SJSA1 (cell line): ENCODE results near the gene CPNE1. TPM values are rescaled to one million over a fixed set of nuclear protein-coding genes. Genes with fewer than 3 reads are reported as not detected.
A peak's percentile ranks its signal among the peaks of the same experiment; 100 is the strongest.
"Not testable (repeated sequence)": the region's sequence is repeated elsewhere in the genome, so short reads cannot be mapped to it uniquely, and the experiment has no call there.

Source experiments
- DNase-seq, 2 experiments: peaks; one replicate each; pipeline ENCODE4 v3.0.0-alpha.2; 2015 to 2020; ENCODE audit warnings: low spot score in 2 of 2, low read depth in 1 of 2
- H3K27ac ChIP-seq: fragments of 250-450 bp; sonication (Bioruptor Pico); 2 replicates; pipeline ENCODE4 v1.5.1; 2020; ENCODE audit warnings: mild to moderate bottlenecking, moderate library complexity
- H3K27me3 ChIP-seq: fragments of 250-450 bp; sonication (Bioruptor Pico); replicated peaks from 2 replicates; pipeline ENCODE4 v1.5.1; 2020; ENCODE audit warnings: mild to moderate bottlenecking, moderate library complexity
- H3K36me3 ChIP-seq: fragments of 250-450 bp; sonication (Bioruptor Pico); 2 replicates; pipeline ENCODE4 v1.5.1; 2020; ENCODE audit warnings: mild to moderate bottlenecking
- H3K4me1 ChIP-seq: fragments of 250-450 bp; sonication (Bioruptor Pico); replicated peaks from 2 replicates; pipeline ENCODE4 v1.6.1; 2021; ENCODE audit warnings: mild to moderate bottlenecking
- H3K4me3 ChIP-seq: fragments of 250-450 bp; sonication (Bioruptor Pico); 2 replicates; pipeline ENCODE4 v1.5.1; 2020; ENCODE audit warnings: mild to moderate bottlenecking
- H3K9me3 ChIP-seq: fragments of 250-450 bp; sonication (Bioruptor Pico); replicated peaks from 2 replicates; pipeline ENCODE4 v1.5.1; 2020; ENCODE audit warnings: mild to moderate bottlenecking
- total RNA-seq: library from RNA; depleted of rRNA; stranded (reverse); fragments of >200 nt; shearing (Covaris generic); gene quantifications from 2 replicates; pipeline ENCODE4 v1.2.3, GENCODE V29; 2014; rRNA removed

The CPNE1 gene
- total RNA-seq: 122 and 162 TPM in 2 replicates

DNA sequence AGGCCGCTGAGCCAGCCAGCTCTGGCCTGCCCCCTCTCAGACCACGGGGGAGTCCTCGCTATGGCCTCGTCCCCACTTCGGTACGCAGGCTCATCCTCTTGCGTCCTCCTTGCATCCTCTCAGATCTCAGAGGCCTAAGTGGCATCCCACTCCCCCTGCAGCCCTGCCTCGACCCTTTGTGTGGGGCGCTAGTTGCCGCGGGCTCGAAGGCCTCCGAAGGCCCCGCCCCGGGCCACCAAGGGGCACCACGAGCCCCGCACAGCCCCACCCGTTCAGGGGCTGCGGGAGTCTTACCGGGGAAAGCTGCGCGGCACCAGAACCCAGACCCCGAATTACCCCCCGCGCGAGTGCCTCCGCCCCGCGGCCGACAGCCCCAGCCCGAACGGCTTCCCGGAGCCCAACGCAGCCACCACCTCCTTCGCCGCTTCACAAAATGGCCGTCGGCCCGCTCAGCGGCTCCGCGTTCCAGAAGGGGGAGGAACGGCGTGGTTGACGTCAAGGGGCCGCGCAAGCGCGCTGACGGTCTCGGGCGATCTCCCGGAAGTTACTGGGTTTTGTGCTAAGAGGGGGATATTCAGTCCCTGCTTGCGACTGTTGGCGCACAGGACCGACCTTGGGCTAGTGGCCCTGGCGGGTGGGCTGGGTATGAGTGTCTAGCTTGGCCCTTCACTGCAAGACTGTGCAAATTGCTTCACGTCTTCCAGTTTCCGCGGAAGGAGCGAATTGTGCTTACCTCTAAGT is at the start of gene CPNE1, which contains the start of gene RBM12:
Gene CPNE1, minus strand, starts transcription at position 435 of the 741 bp plus-strand sequence. CDS start 31,977 bp downstream, outside the sequence.
Gene RBM12, minus strand, starts transcription at position 435 of the 741 bp plus-strand sequence. CDS start 9,578 bp downstream, outside the sequence.
- H3K36me3 ChIP-seq: peaks cover 24% of the 10 kb centered on the region
- H3K4me3 ChIP-seq: peak within 1 kb of the TSS; percentile 73
- H3K27ac ChIP-seq: peak within 1 kb of the TSS; percentile 90
- peak; percentile 94 to 95 for DNase-seq
- H3K9me3 ChIP-seq: no peaks in the 10 kb centered on the region
- no peaks in the 10 kb centered on the region for H3K27me3 ChIP-seq
- H3K4me1 ChIP-seq: peaks cover 29% of the 10 kb centered on the region

DNA sequence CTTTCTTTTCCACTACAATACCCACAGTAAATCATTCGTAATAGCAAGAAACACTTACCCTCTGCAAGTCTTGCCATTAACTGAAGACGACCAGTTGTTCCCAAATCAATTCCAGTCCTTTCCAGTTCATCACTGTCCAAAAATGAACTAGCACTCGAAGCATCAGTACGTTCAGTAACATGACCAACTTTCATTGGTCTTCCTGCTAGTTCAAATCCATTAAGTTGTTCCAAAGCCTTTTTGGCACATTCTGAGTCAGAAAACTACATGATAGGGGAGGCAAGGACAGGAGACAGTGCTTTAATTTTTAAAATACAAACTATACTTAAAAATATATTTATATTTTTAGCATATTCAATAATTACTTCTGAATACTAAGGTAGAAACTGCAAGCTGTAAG is 49.4 kb upstream of the CPNE1 start:
- Histone ChIP-seq H3K36me3 (peaks cover 98% of the 10 kb centered on the region), H3K27ac (no peak overlapping the region), H3K4me1 (no peaks in the 10 kb centered on the region), H3K4me3 (no peak overlapping the region), H3K27me3 (no peaks in the 10 kb centered on the region), H3K9me3 (no peaks in the 10 kb centered on the region)
- DNase-seq: no peak

DNA sequence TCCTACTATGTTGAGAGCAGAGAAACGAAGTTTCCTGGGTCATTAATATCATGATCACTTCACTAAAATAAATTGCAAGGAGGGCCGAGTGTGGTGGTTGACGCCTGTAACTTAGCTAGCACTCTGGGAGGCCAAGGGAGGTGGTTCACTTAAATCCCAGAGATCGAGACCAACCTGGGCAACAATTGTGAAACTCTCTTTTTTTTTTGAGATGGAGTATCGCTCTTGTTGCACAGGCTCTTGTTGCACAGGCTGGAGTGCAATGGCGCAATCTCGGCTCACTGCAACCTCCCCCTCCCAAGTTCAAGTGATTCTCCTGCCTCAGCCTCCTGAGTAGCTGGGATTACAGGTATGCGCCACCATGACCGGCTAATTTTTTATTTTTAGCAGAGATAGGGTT is 48.4 kb upstream of the CPNE1 start:
- H3K4me3 ChIP-seq, H3K9me3 ChIP-seq, H3K27ac ChIP-seq, DNase-seq, H3K27me3 ChIP-seq, H3K4me1 ChIP-seq: not testable (repeated sequence)
- peaks cover 98% of the 10 kb centered on the region for H3K36me3 ChIP-seq

DNA sequence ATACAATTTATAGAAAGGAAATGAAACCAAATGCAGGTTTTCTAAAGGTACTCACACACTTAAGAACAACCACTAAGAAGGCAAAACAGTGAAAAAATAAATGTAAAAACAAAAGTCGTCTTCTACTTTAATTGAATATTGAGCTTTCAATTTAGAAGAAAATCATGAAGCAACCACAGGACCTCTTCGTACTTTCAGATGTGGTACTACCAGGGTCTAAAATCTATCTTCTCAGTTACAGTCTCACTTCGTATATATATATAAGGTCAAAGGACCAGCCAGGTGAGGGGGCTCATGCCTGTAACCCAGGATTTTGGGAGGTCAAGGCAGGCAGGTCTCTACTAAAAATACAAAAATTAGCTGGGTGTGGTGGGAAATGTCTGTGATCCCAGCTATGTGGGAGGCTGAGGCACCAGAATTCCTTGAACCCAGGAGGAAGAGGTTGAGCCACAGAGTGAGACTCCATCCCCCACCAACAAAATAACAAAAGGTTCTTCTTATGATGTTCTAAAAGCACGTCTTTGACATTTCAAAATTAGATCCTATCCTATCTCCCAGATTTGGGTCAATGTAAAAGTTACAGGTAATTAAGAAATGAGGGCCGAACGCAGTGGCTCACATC is 47.0 kb upstream of the CPNE1 start:
- no peaks in the 10 kb centered on the region for H3K27me3 ChIP-seq
- H3K9me3 ChIP-seq: no peaks in the 10 kb centered on the region
- no peak for DNase-seq
- H3K4me3 ChIP-seq: no peak overlapping the region
- H3K36me3 ChIP-seq: peaks cover 98% of the 10 kb centered on the region
- H3K27ac ChIP-seq: no peak overlapping the region
- H3K4me1 ChIP-seq: no peaks in the 10 kb centered on the region

DNA sequence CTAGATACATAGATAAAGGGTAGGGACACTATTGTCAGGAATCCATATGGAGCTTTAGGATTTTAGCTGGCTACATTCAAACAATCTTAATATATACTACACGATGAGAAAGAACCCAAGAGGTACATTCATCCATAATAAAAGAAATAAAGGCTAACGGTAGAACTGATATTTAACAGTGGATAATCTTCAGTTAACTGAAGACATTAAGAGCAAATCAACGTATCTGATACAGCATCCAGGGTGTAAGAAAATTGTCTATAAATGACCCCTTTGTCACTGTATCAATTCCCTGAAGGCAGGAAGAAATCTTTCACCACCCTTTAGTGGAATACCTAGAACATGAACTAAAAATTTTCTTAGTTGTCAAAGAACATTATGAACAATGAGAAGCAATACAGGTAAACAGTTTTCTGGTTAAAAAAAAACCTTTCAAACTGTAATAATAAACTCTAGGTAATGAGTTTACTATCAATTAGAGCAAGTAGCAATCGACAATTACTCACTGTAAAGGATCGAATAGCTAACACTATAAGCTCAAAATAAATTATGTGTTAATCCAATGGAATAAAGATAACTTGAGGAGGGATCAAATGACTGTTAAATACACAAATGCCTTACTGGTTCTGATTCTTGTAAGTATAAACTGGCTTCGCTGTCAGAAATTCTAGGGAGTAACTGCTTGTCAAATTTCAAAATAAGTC is 46.3 kb upstream of the CPNE1 start:
- no peak for DNase-seq
- Histone ChIP-seq H3K4me3 (no peak overlapping the region), H3K27ac (no peak overlapping the region), H3K4me1 (no peaks in the 10 kb centered on the region), H3K36me3 (peaks cover 98% of the 10 kb centered on the region), H3K9me3 (no peaks in the 10 kb centered on the region), H3K27me3 (no peaks in the 10 kb centered on the region)

DNA sequence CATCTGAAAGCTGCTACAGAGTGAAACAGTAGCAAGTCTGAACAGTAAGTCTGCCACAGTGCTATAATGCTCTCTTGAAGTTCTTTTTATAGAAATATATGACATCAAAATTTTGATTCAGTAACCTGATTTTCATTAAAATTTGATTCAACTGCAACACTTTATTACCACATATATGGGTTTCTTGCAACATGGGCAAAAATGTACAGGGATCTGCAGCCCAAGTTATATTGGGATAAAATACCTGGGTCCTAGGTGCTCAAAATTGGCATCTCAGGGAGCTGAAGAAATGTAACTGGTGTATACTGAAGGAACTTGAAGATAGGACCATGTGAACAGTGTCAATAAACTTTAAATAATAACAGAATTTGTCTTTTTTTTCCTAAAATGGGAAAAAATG is 45.3 kb upstream of the CPNE1 start:
- H3K9me3 ChIP-seq: no peaks in the 10 kb centered on the region
- no peak for DNase-seq
- H3K27ac ChIP-seq: no peak overlapping the region
- no peaks in the 10 kb centered on the region for H3K27me3 ChIP-seq
- no peak overlapping the region for H3K4me3 ChIP-seq
- H3K4me1 ChIP-seq: no peaks in the 10 kb centered on the region
- H3K36me3 ChIP-seq: peaks cover 98% of the 10 kb centered on the region

DNA sequence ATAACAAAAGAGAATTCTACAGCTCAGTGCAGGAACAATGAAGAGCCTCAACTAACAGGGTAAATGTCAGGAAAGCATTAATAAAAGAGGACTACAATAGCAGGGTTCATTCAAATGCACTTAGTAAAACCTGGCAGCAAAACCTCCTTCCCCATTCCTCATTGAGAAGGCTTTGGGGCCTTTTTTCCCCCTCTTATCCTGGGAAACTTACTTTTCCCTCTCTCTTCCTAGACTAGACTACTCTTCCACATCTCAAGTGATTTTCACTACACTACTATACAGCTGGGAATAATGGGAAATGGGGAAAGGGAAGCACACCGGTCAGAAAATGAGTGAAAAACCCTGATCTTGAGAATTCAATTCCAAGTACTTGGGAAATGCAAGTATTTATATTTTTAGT is 44.6 kb upstream of the CPNE1 start:
- Histone ChIP-seq H3K9me3 (no peaks in the 10 kb centered on the region), H3K27me3 (no peaks in the 10 kb centered on the region), H3K4me3 (no peak overlapping the region), H3K4me1 (no peaks in the 10 kb centered on the region), H3K36me3 (peaks cover 98% of the 10 kb centered on the region), H3K27ac (no peak overlapping the region)
- DNase-seq: no peak

DNA sequence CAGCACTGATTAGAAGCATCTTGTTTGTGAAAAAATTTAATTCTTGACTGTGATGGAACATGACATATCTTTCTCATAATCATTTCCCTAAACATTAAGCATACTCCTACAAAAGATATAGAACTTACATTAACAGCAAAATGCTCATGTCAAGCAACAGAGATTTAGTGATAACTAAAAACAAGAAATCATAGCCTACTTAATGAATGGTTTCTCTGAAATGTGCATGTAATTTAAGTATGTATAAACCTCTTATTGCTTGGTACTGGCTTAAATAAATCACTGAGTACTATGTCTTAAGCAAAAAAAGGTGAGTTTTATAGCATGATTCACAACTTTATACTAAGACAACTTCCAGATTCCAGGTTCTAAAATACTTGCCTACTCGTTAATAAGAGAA is 43.8 kb upstream of the CPNE1 start:
- Histone ChIP-seq H3K4me1 (no peaks in the 10 kb centered on the region), H3K27me3 (no peaks in the 10 kb centered on the region), H3K9me3 (no peaks in the 10 kb centered on the region), H3K27ac (no peak overlapping the region), H3K4me3 (no peak overlapping the region), H3K36me3 (peaks cover 98% of the 10 kb centered on the region)
- DNase-seq: no peak

DNA sequence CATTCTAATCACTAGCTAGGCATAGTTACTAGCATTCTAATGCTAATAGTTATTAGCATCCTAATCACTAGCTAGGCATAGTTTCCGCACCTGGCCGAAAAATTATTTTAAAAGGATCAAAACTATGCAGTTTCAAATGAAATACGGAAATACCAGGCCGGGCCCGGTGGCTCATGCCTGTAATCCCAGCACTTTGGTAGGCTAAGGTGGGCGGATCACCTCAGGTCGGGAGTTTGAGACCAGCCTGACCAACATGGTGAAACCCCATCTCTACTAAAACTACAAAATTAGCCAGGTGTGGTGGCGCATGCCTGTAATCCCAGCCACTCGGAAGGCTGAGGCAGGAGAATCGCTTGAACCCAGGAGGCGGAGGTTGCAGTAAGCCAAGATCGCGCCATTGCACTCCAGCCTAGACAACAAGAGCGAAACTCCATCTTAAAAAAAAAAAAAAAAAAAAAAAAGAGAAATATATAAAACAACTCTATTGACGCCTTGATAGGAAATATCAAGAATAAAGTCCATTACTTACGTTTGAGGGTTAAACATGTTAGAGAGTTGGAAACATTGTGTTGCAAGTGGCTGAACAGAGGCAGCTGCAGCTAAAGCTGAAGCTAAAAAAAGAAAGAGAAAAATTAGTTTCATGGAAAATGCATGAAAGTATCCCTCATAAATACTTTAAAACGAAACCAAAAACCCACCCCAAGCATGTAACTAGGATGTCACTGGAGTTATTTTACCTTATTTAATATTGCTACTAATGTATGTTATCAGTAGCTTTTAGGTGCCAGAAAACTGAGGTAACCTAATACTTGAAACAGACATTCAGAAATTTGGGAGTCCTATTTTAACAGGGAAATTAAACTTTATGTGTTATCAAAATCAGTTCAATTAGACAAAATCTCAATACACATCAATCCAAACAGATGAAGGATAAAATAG is 42.2 kb upstream of the CPNE1 start:
- not testable (repeated sequence) for H3K4me3 ChIP-seq, H3K9me3 ChIP-seq
- peaks cover 100% of the 10 kb centered on the region for H3K36me3 ChIP-seq

DNA sequence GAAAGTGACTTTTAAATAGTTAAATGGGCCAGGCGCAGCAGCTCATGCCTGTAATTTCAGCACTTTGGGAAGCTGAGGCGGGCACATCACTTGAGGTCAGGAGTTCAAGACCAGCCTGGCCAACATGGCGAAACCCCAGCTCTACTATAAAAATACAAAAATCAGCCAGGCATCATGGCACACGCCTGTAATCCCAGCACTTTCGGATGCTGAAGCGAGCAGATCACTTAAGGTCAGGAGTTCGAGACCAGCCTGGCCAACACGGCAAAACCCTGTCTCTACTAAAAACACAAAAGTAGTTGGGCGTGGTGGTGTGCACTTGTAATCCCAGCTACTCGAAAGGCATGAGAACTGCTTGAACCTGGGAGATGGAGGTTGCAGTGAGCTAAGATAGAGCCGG is 41.2 kb upstream of the CPNE1 start:
- DNase-seq: peak in 1 of 2 experiments; percentile 11
- H3K9me3 ChIP-seq, H3K4me1 ChIP-seq, H3K4me3 ChIP-seq, H3K27ac ChIP-seq, H3K27me3 ChIP-seq: not testable (repeated sequence)
- peaks cover 100% of the 10 kb centered on the region for H3K36me3 ChIP-seq

More for the DNA sequence above, 42.2 kb upstream of the CPNE1 start:
- DNase-seq, H3K4me1 ChIP-seq, H3K27ac ChIP-seq, H3K27me3 ChIP-seq: not testable (repeated sequence)

DNA sequence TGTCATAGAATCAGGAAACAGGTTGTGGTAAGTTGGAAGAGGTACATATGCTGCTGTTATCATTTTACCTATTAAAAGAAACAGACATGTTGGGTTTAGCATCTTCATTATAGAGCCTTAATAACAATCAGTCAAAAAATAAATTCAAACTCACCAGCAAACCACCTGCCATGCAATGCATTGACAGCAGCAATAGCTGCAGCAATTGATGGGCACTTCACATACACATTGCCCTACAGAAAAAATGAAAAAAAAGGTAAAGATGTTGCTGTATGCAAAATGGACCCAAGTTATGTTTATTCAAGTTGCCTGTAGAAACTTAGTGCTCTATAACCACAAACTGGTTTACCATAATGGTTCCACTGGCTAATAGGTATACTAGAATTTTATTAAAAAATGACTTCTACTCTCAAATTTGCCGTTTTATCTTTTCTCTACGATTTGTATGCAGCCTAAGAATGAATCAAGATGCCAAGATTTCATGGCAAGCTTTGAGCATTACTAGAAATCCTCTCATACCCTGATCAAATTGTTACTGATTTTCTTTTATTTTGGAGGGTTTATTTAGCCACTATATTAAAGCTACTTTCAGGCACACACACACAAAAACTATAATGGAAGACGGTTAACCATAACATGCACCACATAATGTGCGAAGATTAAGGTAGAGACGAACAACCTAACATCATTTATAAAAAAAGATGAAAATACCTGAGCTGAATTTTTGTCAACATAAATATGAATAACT is 40.0 kb upstream of the CPNE1 start:
- Histone ChIP-seq H3K4me1 (peaks cover 10% of the 10 kb centered on the region), H3K27me3 (no peaks in the 10 kb centered on the region), H3K4me3 (no peak overlapping the region), H3K9me3 (no peaks in the 10 kb centered on the region), H3K36me3 (peaks cover 95% of the 10 kb centered on the region), H3K27ac (no peak overlapping the region)
- DNase-seq: no peak

DNA sequence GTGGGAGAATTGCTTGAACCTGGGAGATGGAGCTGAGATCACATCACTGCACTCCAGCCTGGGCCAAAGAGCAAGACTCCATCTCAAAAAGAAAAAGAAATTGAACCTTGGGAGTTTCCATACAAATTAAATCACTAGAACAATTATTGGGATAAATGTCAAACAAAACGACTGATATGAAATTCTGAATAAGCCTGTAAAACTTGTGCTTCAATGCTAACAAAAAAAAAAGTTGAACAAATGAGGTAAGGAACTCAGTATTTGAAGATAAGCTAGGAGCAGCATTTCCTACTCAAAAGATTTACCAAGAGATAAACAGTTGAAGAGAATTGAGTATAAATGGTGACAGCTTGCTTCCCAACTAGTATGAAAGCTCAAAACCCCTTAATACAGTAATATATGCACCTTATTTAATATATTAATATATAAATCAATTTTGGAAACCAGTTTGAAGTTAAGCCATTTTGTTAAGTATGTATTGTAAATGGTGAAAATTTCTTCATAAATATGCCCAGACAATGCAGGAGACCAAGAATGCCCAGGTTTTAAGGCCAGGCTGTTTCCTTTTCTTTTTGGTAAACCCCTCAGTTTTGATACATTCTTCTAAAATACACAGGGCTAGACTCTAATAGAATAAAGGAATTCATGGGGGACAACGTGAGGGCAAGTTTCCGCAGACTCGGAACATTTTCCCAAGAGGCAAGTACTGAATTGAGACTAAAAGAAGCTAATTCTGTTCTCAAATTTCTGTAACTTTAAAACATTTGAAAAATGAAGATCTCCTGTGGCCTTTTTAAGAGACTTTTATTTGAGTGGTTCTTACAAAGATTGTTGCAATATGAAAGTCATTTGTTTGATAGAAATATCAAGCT is 38.4 kb upstream of the CPNE1 start:
- DNase-seq: peak in 1 of 2 experiments; percentile 8
- no peak overlapping the region for H3K4me3 ChIP-seq
- no peak overlapping the region for H3K27ac ChIP-seq
- peaks cover 15% of the 10 kb centered on the region for H3K4me1 ChIP-seq
- H3K36me3 ChIP-seq: peaks cover 86% of the 10 kb centered on the region
- H3K27me3 ChIP-seq: no peaks in the 10 kb centered on the region
- no peaks in the 10 kb centered on the region for H3K9me3 ChIP-seq
